ENCODE results near the gene ZNF641.

DNA sequence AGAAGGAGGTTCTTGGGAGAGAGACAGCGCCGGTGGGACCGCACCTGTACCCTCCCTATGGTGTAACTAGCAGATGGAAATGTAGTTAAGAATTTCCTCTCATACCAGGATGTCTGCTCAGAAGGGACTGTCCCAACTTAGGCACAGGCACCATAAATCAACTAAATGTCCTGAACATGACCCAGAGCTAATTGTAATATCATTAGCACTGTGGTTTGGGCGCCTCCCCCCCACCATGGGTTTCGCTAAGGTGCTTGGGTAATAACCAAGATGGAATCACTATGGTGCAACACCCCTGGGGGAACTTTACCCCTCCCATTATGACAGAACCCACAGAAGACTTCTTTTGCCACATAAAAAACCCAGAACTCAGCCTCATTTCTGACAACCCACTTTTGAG is 15.9 kb downstream of the ZNF641 start:
- TF ChIP-seq, protein P1, sequence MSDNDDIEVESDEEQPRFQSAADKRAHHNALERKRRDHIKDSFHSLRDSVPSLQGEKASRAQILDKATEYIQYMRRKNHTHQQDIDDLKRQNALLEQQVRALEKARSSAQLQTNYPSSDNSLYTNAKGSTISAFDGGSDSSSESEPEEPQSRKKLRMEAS (IDR thresholded peaks at IDR 0.05) = no peak
- TF ChIP-seq, protein P2, sequence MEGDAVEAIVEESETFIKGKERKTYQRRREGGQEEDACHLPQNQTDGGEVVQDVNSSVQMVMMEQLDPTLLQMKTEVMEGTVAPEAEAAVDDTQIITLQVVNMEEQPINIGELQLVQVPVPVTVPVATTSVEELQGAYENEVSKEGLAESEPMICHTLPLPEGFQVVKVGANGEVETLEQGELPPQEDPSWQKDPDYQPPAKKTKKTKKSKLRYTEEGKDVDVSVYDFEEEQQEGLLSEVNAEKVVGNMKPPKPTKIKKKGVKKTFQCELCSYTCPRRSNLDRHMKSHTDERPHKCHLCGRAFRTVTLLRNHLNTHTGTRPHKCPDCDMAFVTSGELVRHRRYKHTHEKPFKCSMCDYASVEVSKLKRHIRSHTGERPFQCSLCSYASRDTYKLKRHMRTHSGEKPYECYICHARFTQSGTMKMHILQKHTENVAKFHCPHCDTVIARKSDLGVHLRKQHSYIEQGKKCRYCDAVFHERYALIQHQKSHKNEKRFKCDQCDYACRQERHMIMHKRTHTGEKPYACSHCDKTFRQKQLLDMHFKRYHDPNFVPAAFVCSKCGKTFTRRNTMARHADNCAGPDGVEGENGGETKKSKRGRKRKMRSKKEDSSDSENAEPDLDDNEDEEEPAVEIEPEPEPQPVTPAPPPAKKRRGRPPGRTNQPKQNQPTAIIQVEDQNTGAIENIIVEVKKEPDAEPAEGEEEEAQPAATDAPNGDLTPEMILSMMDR (IDR thresholded peaks at IDR 0.05; ENCODE audit: low read depth, low read length, missing input control) = no peak
- no peak for TF ChIP-seq YY1 (IDR thresholded peaks at IDR 0.05)
- TF ChIP-seq, protein P3, sequence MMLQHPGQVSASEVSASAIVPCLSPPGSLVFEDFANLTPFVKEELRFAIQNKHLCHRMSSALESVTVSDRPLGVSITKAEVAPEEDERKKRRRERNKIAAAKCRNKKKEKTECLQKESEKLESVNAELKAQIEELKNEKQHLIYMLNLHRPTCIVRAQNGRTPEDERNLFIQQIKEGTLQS (IDR thresholded peaks at IDR 0.05) = no peak
- no peak for TF ChIP-seq JUND (IDR thresholded peaks at IDR 0.05)
- TF ChIP-seq GABPA (IDR thresholded peaks at IDR 0.05 in 1 of 2, conservative IDR thresholded peaks at IDR 0.05 in 1 of 2) = no peak
- TF ChIP-seq HNF4G (IDR thresholded peaks at IDR 0.05) = no peak
- TF ChIP-seq EGR1 (IDR thresholded peaks at IDR 0.05; ENCODE audit: low read depth in 2 of 2) = no peak
- TF ChIP-seq, protein P4, sequence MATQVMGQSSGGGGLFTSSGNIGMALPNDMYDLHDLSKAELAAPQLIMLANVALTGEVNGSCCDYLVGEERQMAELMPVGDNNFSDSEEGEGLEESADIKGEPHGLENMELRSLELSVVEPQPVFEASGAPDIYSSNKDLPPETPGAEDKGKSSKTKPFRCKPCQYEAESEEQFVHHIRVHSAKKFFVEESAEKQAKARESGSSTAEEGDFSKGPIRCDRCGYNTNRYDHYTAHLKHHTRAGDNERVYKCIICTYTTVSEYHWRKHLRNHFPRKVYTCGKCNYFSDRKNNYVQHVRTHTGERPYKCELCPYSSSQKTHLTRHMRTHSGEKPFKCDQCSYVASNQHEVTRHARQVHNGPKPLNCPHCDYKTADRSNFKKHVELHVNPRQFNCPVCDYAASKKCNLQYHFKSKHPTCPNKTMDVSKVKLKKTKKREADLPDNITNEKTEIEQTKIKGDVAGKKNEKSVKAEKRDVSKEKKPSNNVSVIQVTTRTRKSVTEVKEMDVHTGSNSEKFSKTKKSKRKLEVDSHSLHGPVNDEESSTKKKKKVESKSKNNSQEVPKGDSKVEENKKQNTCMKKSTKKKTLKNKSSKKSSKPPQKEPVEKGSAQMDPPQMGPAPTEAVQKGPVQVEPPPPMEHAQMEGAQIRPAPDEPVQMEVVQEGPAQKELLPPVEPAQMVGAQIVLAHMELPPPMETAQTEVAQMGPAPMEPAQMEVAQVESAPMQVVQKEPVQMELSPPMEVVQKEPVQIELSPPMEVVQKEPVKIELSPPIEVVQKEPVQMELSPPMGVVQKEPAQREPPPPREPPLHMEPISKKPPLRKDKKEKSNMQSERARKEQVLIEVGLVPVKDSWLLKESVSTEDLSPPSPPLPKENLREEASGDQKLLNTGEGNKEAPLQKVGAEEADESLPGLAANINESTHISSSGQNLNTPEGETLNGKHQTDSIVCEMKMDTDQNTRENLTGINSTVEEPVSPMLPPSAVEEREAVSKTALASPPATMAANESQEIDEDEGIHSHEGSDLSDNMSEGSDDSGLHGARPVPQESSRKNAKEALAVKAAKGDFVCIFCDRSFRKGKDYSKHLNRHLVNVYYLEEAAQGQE (IDR thresholded peaks at IDR 0.05) = no peak
- TF ChIP-seq NR2F2 (IDR thresholded peaks at IDR 0.05) = no peak
- TF ChIP-seq SP1 (IDR thresholded peaks at IDR 0.05) = no peak
- TF ChIP-seq RAD21 (IDR thresholded peaks at IDR 0.05) = no peak

Data from liver (tissue), 3 donors.